Psoas muscle (tissue), 8 donors: ENCODE measurements around the gene SRD5A1. TPM values are rescaled to one million over a fixed set of nuclear protein-coding genes. Genes with fewer than 3 reads are reported as not detected.

Experiments
- ATAC-seq, 4 donors: fragments of 200-7000 bp; cut with Tn5 transposase; one replicate each; pipeline ENCODE4 v1.9.1; 2020; ENCODE audit warnings: moderate library complexity in 3 of 4, mild to moderate bottlenecking in 2 of 4
- DNase-seq, 2 donors: peaks; one replicate each; pipeline ENCODE4 v3.0.0-alpha.2; 2020
- H3K27ac ChIP-seq: fragments of 200-600 bp; one replicate; pipeline ENCODE4 v1.8.0; 2022
- H3K27me3 ChIP-seq, 3 donors: fragments of 200-600 bp in 1 of 3; one replicate each; pipeline versions ENCODE4 v1.6.1 to v1.8.0; 2013 to 2022; ENCODE audit warnings: low read length in 2 of 3, mild to moderate bottlenecking in 2 of 3, moderate library complexity in 1 of 3; ENCODE audit not compliant: insufficient read depth in 3 of 3
- H3K36me3 ChIP-seq, 2 donors: fragments of 200-600 bp in 1 of 2; one replicate each; pipeline versions ENCODE4 v1.6.1 to v1.8.0; 2013 to 2022; ENCODE audit warnings: low read depth in 1 of 2, mild to moderate bottlenecking in 1 of 2, moderate library complexity in 1 of 2; ENCODE audit not compliant: insufficient read depth in 1 of 2
- H3K4me1 ChIP-seq: fragments of 200-600 bp; one replicate; pipeline ENCODE4 v1.8.0; 2022
- H3K4me3 ChIP-seq: fragments of 200-600 bp; one replicate; pipeline ENCODE4 v1.8.0; 2022; ENCODE audit warnings: mild to moderate bottlenecking
- H3K9me3 ChIP-seq: fragments of 200-600 bp; one replicate; pipeline ENCODE4 v1.8.0; 2022
- WGBS, 3 donors: extraction: QIAGEN DNeasy Blood & Tissue Kit; methylation state at CpG; one replicate each; pipeline versions ENCODE4 v1.1.6 to v1.1.7; 2013; 5-methylcytosine and 5-hydroxymethylcytosine counted together
- intact Hi-C, 2 donors: fragments of 100-400 bp; cut with DNase I; formaldehyde crosslinking; loops; one replicate each; pipeline versions ENCODE4 v1.11.0 to v1.14.2; 2022
- polyA plus RNA-seq, 3 donors: library from polyadenylated mRNA; stranded (reverse); fragments of 200-250 nt; gene quantifications; one replicate each; pipeline ENCODE4 v1.2.3, GENCODE V29; 2013
- total RNA-seq, 4 donors: library from RNA; stranded (reverse); fragmentation: NEBNext Ultra II Directional in 2 of 4; extraction: Animal tissue kit (Norgen Biotek cat#: 25700) in 2 of 4; gene quantifications; one replicate each; pipeline versions ENCODE4 v1.2.1 to v1.2.4, GENCODE V29; 2021 to 2023
- TF ChIP-seq, protein P1 (sequence below): fragments of 200-600 bp; IDR thresholded peaks from one replicate; pipeline ENCODE4 v1.8.0; 2022; ENCODE audit warnings: antibody characterized with exemption
- donor health status: healthy with polysubstance abuse.
- donor health status: DM: no; HTN: no; CAD: no; lungs with moderate emphysema.
- donor health status: Bipolar disorder and iron deficiency.
- donor health status: healthy.
- donor health status: DM: yes; HTN: yes; CAD: no.
- donor health status: DM: no; HTN: no; CAD: no.
- donor health status: DM: no; HTN: no; CAD: no.
- donor health status: DM: yes; HTN: yes; CAD: no.

The SRD5A1 gene
- total and polyA plus RNA-seq, 7 donors, result 1.1 to 2.4 (median 1.7) TPM

- TF ChIP-seq, protein P1, sequence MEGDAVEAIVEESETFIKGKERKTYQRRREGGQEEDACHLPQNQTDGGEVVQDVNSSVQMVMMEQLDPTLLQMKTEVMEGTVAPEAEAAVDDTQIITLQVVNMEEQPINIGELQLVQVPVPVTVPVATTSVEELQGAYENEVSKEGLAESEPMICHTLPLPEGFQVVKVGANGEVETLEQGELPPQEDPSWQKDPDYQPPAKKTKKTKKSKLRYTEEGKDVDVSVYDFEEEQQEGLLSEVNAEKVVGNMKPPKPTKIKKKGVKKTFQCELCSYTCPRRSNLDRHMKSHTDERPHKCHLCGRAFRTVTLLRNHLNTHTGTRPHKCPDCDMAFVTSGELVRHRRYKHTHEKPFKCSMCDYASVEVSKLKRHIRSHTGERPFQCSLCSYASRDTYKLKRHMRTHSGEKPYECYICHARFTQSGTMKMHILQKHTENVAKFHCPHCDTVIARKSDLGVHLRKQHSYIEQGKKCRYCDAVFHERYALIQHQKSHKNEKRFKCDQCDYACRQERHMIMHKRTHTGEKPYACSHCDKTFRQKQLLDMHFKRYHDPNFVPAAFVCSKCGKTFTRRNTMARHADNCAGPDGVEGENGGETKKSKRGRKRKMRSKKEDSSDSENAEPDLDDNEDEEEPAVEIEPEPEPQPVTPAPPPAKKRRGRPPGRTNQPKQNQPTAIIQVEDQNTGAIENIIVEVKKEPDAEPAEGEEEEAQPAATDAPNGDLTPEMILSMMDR, result no peak
Observed at GRCh38 chr5:6673031-6673430, 39.8 kb downstream of the SRD5A1 start.

GRCh38 chr5:6673963-6674362 is 40.7 kb downstream of the SRD5A1 start:
- Histone ChIP-seq H3K36me3 (no peaks in the 10 kb centered on the region), H3K27ac (no peak overlapping the region), H3K27me3 (no peaks in the 10 kb centered on the region), H3K9me3 (no peaks in the 10 kb centered on the region), H3K4me1 (no peaks in the 10 kb centered on the region), H3K4me3 (no peak overlapping the region)
- ATAC-seq, result no peak
- DNase-seq, result no peak
- TF ChIP-seq, protein P1, result no peak
- intact Hi-C loops, result no loop called here
- WGBS, 3 donors, result 90 to 100% (median 98%) methylated on average over 1 of the region's 1 CpG

More at GRCh38 chr5:6673031-6673430, 39.8 kb downstream of the SRD5A1 start:
- no peak overlapping the region for H3K27ac ChIP-seq
- ATAC-seq (no peak), DNase-seq (no peak)
- no peaks in the 10 kb centered on the region for H3K4me1 ChIP-seq
- intact Hi-C loops, result no loop called here
- H3K4me3 ChIP-seq, result no peak overlapping the region
- H3K36me3 ChIP-seq, result no peaks in the 10 kb centered on the region
- H3K9me3 ChIP-seq, result no peaks in the 10 kb centered on the region
- no peaks in the 10 kb centered on the region for H3K27me3 ChIP-seq
- 74 to 90% (median 80%) methylated on average over 5 of the region's 5 CpGs for WGBS, 3 donors

- H3K27me3 ChIP-seq, result no peaks in the 10 kb centered on the region
- no peaks in the 10 kb centered on the region for H3K36me3 ChIP-seq
- WGBS, 3 donors, result 92 to 94% (median 93%) methylated on average over 3 of the region's 3 CpGs
- no peak for DNase-seq
- no peak overlapping the region for H3K4me3 ChIP-seq
- H3K9me3 ChIP-seq, result no peaks in the 10 kb centered on the region
- intact Hi-C loops, result no loop called here
- TF ChIP-seq, protein P1, result no peak
- H3K27ac ChIP-seq, result no peak overlapping the region
- ATAC-seq, result no peak
- no peaks in the 10 kb centered on the region for H3K4me1 ChIP-seq
Observed at GRCh38 chr5:6674421-6674820, 41.2 kb downstream of the SRD5A1 start.

DNA sequence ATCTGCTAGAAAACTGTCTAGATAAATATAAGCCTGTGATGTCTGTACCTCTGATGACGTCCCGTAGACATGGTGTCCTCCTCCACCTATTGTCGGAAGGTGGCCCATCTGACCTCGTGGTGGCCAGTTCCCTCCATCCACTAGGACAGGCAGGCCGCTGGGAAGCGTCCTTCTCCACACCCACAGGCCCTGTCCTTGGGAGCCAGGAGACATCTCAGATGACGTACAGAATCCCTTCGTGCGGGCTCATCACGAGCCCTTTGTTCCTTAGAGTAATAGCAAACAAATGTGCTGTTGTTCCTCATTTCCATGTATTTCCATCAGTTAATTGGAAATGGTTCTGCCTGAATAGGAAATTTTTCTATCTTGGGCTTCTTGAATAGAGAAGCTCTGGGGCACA is 41.6 kb downstream of the SRD5A1 start:
- no peaks in the 10 kb centered on the region for H3K9me3 ChIP-seq
- no peaks in the 10 kb centered on the region for H3K4me1 ChIP-seq
- DNase-seq, result no peak
- intact Hi-C loops, result no loop called here
- H3K27ac ChIP-seq, result no peak overlapping the region
- no peaks in the 10 kb centered on the region for H3K27me3 ChIP-seq
- 94 to 97% (median 94%) methylated on average over 10 of the region's 10 CpGs for WGBS, 3 donors
- H3K4me3 ChIP-seq, result no peak overlapping the region
- no peak for ATAC-seq
- no peaks in the 10 kb centered on the region for H3K36me3 ChIP-seq
- TF ChIP-seq, protein P1, result no peak

DNA sequence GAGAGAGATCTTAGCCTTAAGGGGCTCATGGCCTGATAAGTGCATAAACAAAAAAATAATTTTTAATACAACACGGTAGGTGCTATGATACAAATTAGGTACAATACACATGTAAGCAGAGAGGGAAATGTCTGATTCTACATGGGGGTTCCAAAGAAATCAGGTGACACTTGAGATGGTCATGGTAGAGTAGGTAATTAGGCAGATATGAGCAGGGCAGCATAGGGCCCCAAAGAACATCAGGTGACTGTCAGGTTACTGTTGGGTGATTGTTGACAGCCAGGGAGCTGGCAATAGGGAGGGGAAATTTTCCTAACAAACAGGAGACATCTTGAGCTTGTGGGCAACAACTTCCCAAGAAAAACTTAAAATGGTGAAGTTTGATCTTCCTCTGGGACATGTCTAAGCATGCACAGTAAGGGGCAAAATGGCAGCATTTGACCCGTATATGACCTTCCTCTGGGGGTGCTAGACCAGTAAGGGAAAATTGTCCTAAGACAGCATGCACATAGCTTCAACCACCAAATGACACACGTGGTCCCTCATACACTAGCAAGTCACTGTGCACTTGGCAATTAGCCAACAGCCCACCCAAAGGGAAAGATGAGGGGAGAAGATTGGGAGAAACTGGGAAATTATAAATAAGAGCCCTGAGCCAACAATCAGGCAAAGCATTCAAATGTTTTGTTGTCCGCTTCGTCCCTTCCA is 42.7 kb downstream of the SRD5A1 start:
- intact Hi-C loops, result no loop called here
- Histone ChIP-seq H3K27ac (no peak overlapping the region), H3K27me3 (no peaks in the 10 kb centered on the region), H3K36me3 (no peaks in the 10 kb centered on the region), H3K4me1 (no peaks in the 10 kb centered on the region), H3K9me3 (no peaks in the 10 kb centered on the region), H3K4me3 (no peak overlapping the region)
- TF ChIP-seq, protein P1, result no peak
- DNase-seq, result no peak
- ATAC-seq, result no peak
- WGBS, 3 donors, result 90 to 95% (median 92%) methylated on average over 5 of the region's 5 CpGs
